GM12878 (cell line): Measurements from ENCODE around the gene ZDHHC11B. TPM values are rescaled to one million over a fixed set of nuclear protein-coding genes. Genes with fewer than 3 reads are reported as not detected.

Experiments
- ATAC-seq: fragments of 200-7000 bp; cut with Tn5 transposase; 3 replicates; pipeline ENCODE4 v1.9.1; 2020; ENCODE audit warnings: mild to moderate bottlenecking, moderate library complexity
- BruUV-seq: library from RNA; stranded (reverse); fragments of 400-500 nt; replicated peaks from 2 replicates; lab custom pipeline; 2021; lab: Mats Ljungman, UMichigan
- CTCF ChIA-PET: fragments of 300-600 bp; sonication (Branson Sonifier 250); formaldehyde crosslinking; extraction: SDS; loops from one replicate; lab custom pipeline; 2021; ENCODE audit warnings: inconsistent platforms; lab: Yijun Ruan, JAX
- POLR2A ChIA-PET: fragments of 350-600 bp; formaldehyde crosslinking; extraction: SDS; loops from one replicate; lab custom pipeline; 2021; ENCODE audit warnings: inconsistent platforms; lab: Charles Lee
- RAD21 ChIA-PET: fragments of 300-600 bp; sonication (Branson Sonifier 250); formaldehyde crosslinking; loops from one replicate; lab custom pipeline; 2023; ENCODE audit warnings: antibody characterized with exemption; ENCODE audit not compliant: unreplicated experiment; lab: Charles Lee
- SMC1A ChIA-PET: fragments of 300-600 bp; sonication (Branson Sonifier 250); formaldehyde crosslinking; loops from one replicate; lab custom pipeline; 2023; ENCODE audit not compliant: unreplicated experiment, uncharacterized antibody; lab: Charles Lee
- DNase-seq: peaks from one replicate; pipeline ENCODE4 v3.0.0-alpha.2; 2011; ENCODE audit warnings: low read depth, low spot score
- FAIRE-seq: peaks from 3 replicates; lab custom pipeline; 2011; peaks lifted over from hg19 to GRCh38; lab: Jason Lieb, UNC
- H2AFZ ChIP-seq: 2 replicates; pipeline ENCODE4 v1.6.0; 2011; ENCODE audit warnings: low read depth, low read length, control low read depth; ENCODE audit not compliant: control insufficient read depth
- H3K27ac ChIP-seq: 2 replicates; pipeline ENCODE4 v1.5.1; 2011; ENCODE audit warnings: control low read depth; ENCODE audit not compliant: control insufficient read depth, insufficient read depth
- H3K27me3 ChIP-seq, 2 experiments: replicated peaks in 1 of 2; 2 replicates each; pipeline versions ENCODE4 v1.6.0 to v1.6.1; 2011; ENCODE audit warnings: low read length in 1 of 2; ENCODE audit not compliant: control insufficient read depth in 2 of 2, insufficient read depth in 2 of 2
- H3K36me3 ChIP-seq, 2 experiments: 2 replicates each; pipeline ENCODE4 v1.5.1; 2011; ENCODE audit warnings: low read length in 1 of 2; ENCODE audit not compliant: control insufficient read depth in 2 of 2, insufficient read depth in 2 of 2
- H3K4me1 ChIP-seq: 2 replicates; pipeline ENCODE4 v1.6.1; 2011; ENCODE audit warnings: mild to moderate bottlenecking, low read length, moderate library complexity, mixed read lengths; ENCODE audit not compliant: control insufficient read depth, insufficient read depth
- H3K4me2 ChIP-seq: 2 replicates; pipeline ENCODE4 v1.6.0; 2011; ENCODE audit warnings: control low read depth; ENCODE audit not compliant: control insufficient read depth, insufficient read depth
- H3K4me3 ChIP-seq: fragments of 200-600 bp; sonication (generic); 2 replicates; pipeline ENCODE4 v1.5.1; 2016
- H3K79me2 ChIP-seq: 2 replicates; pipeline ENCODE4 v1.6.0; 2011; ENCODE audit warnings: low read length; ENCODE audit not compliant: control insufficient read depth, insufficient read depth
- H3K9ac ChIP-seq: 2 replicates; pipeline ENCODE4 v1.8.0; 2011; ENCODE audit warnings: low read length, control low read depth, mixed read lengths; ENCODE audit not compliant: control insufficient read depth, insufficient read depth
- H3K9me3 ChIP-seq: replicated peaks from 3 replicates; pipeline ENCODE4 v1.5.1; 2011; ENCODE audit warnings: mild to moderate bottlenecking, low read length; ENCODE audit not compliant: control insufficient read depth, insufficient read depth
- H4K20me1 ChIP-seq: 2 replicates; pipeline ENCODE4 v1.6.0; 2011; ENCODE audit not compliant: control insufficient read depth, insufficient read depth
- ATF7 ChIP-seq: fragments of 450-650 bp; IDR thresholded peaks from 2 replicates; pipeline ENCODE4 v1.6.1; 2016; ENCODE audit warnings: low read depth, mild to moderate bottlenecking
- EED ChIP-seq: sonication (generic); IDR thresholded peaks from 2 replicates; pipeline ENCODE4 v1.6.1; 2016; ENCODE audit warnings: antibody characterized with exemption, low read depth
- EGR1 ChIP-seq, 2 experiments: IDR thresholded peaks; 1 replicate in 1 of 2; 2 replicates in 1 of 2; pipeline ENCODE4 v1.6.1; 2011 to 2012; ENCODE audit warnings: low read depth in 2 of 2, low read length in 2 of 2, borderline replicate concordance in 1 of 2, mild to moderate bottlenecking in 1 of 2, moderate library complexity in 1 of 2
- ESRRA ChIP-seq: IDR thresholded peaks from 2 replicates; pipeline ENCODE4 v1.6.1; 2012; ENCODE audit warnings: mild to moderate bottlenecking, low read length, improper control_type of control experiment
- GATAD2B ChIP-seq: fragments of 450-650 bp; conservative IDR thresholded peaks from 2 replicates; pipeline ENCODE4 v1.6.1; 2017; ENCODE audit warnings: low read depth, mild to moderate bottlenecking, moderate library complexity
- HDAC6 ChIP-seq: fragments of 200-600 bp; sonication (generic); IDR thresholded peaks from one replicate; pipeline ENCODE4 v1.8.0; 2017; ENCODE audit warnings: antibody characterized with exemption; ENCODE audit not compliant: unreplicated experiment
- JUND ChIP-seq: IDR thresholded peaks from 2 replicates; pipeline ENCODE4 v1.6.1; 2012; ENCODE audit warnings: low read depth, mild to moderate bottlenecking, low read length, improper control_type of control experiment, moderate library complexity
- MYB ChIP-seq: fragments of 150-350 bp; IDR thresholded peaks from 2 replicates; pipeline ENCODE4 v1.6.1; 2014; ENCODE audit warnings: mild to moderate bottlenecking, low read depth, low read length, borderline replicate concordance
- SMARCA5 ChIP-seq: fragments of 450-650 bp; IDR thresholded peaks from 2 replicates; pipeline ENCODE4 v1.6.1; 2017; ENCODE audit warnings: mild to moderate bottlenecking
- SP1 ChIP-seq: IDR thresholded peaks from one replicate; pipeline ENCODE4 v1.6.1; 2011; ENCODE audit warnings: low read depth, low read length
- TARDBP ChIP-seq: IDR thresholded peaks from 2 replicates; pipeline ENCODE4 v1.6.1; 2016; ENCODE audit warnings: borderline replicate concordance
- ZNF687 ChIP-seq: fragments of 450-650 bp; IDR thresholded peaks from 2 replicates; pipeline ENCODE4 v1.6.1; 2017; ENCODE audit warnings: mild to moderate bottlenecking, moderate library complexity
- WGBS: methylation state at CpG from one replicate; pipeline ENCODE4 v1.1.6; 2016; ENCODE audit warnings: low lambda C conversion rate; ENCODE audit not compliant: insufficient replicate concordance, insufficient coverage; ENCODE audit errors: missing lambda C conversion rate; 5-methylcytosine and 5-hydroxymethylcytosine counted together
- in situ Hi-C: fragments of 300-500 bp; cut with MboI; formaldehyde crosslinking; loops from 9 replicates; pipeline ENCODE4 v1.14.3; 2018; ENCODE audit warnings: mixed read lengths
- intact Hi-C: fragments of 100-400 bp; cut with micrococcal nuclease; formaldehyde crosslinking; loops from one replicate; pipeline ENCODE4 v1.14.2; 2022; ENCODE audit not compliant: unreplicated experiment
- polyA plus RNA-seq, 11 experiments: library from polyadenylated mRNA; depleted of rRNA in 4 of 11; unstranded in 6 of 11; stranded (reverse) in 5 of 11; fragments of >200 nt; fragmentation: Nextera tagmentation in 4 of 11; fragmentation: Illumina TruSeq in 1 of 11; extraction: Ambion mirVana in 4 of 11; extraction: Trizol in 1 of 11; gene quantifications; 1 replicate in 1 of 11; 2 replicates in 10 of 11; pipeline versions ENCODE4 v1.2.1 to v1.2.3, GENCODE V29; 2011 to 2016; ENCODE audit warnings: inconsistent platforms in 2 of 11, missing spikeins in 2 of 11, low read depth in 1 of 11
- total RNA-seq, 4 experiments: library from RNA; depleted of rRNA in 3 of 4; stranded (reverse); fragments of >200 nt in 3 of 4; fragmentation: Illumina TruSeq in 1 of 4; extraction: Trizol in 1 of 4; gene quantifications; 2 replicates each; pipeline versions ENCODE4 v1.2.1 to v1.2.3, GENCODE V29; 2013 to 2021
- TF ChIP-seq, protein P1 (sequence below): IDR thresholded peaks from 2 replicates; pipeline ENCODE4 v1.6.1; 2012; ENCODE audit warnings: low read depth, low read length, improper control_type of control experiment
- TF ChIP-seq, protein P2 (sequence below), 3 experiments: IDR thresholded peaks in 2 of 3; conservative IDR thresholded peaks in 1 of 3; 2 replicates each; pipeline ENCODE4 v1.5.1; 2011; ENCODE audit warnings: low read depth in 3 of 3, low read length in 3 of 3, mild to moderate bottlenecking in 3 of 3, control low read depth in 2 of 3, moderate library complexity in 2 of 3, inconsistent platforms in 1 of 3, mixed read lengths in 1 of 3; ENCODE audit not compliant: control insufficient read depth in 2 of 3, insufficient read depth in 1 of 3; ENCODE audit errors: extremely low read depth in 1 of 3
- TF ChIP-seq, protein P3 (sequence below): fragments of 450-650 bp; IDR thresholded peaks from 2 replicates; pipeline ENCODE4 v1.6.1; 2017; ENCODE audit warnings: borderline replicate concordance

ZDHHC11B gene
- total and polyA plus RNA-seq, 10 of the 15 experiments (the other 5 are each of a cell fraction or from before 2014, with no cell fraction given) = 0.01 to 0.10 (median 0.09) TPM; not detected in 7

- ChIA-PET CTCF (no interaction called here), SMC1A (no interaction called here), RAD21 (no interaction called here), POLR2A (no interaction called here)
- no peak overlapping the region for H3K27ac ChIP-seq
- no peak overlapping the region for H2AFZ ChIP-seq
- H3K27me3 ChIP-seq = no peaks in the 10 kb centered on the region
- no peak for ATAC-seq
- H3K4me3 ChIP-seq = no peak overlapping the region
- H3K79me2 ChIP-seq = no peaks in the 10 kb centered on the region
- no peaks in the 10 kb centered on the region for H3K9me3 ChIP-seq
- H3K4me1 ChIP-seq = no peaks in the 10 kb centered on the region
- FAIRE-seq = no peak
- in situ Hi-C loops (no loop called here), intact Hi-C loops (no loop called here)
- H3K36me3 ChIP-seq = no peaks in the 10 kb centered on the region
- H4K20me1 ChIP-seq = no peaks in the 10 kb centered on the region
- BruUV-seq = no TSS peak
- no peak overlapping the region for H3K9ac ChIP-seq
- WGBS = 47% methylated on average over 18 of the region's 20 CpGs
- no peak overlapping the region for H3K4me2 ChIP-seq
- no peak for DNase-seq
- TF ChIP-seq, protein P1, sequence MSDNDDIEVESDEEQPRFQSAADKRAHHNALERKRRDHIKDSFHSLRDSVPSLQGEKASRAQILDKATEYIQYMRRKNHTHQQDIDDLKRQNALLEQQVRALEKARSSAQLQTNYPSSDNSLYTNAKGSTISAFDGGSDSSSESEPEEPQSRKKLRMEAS = no peak
- TF ChIP-seq MYB (no peak), ATF7 (no peak), SP1 (no peak), HDAC6 (no peak), SMARCA5 (no peak), ESRRA (no peak), JUND (no peak), TARDBP (no peak), EGR1 (IDR thresholded peaks at IDR 0.05; ENCODE audit: borderline replicate concordance in 1 of 2, low read depth in 2 of 2, low read length in 2 of 2) (no peak), GATAD2B (no peak), ZNF687 (no peak), EED (no peak)
- TF ChIP-seq, protein P2, sequence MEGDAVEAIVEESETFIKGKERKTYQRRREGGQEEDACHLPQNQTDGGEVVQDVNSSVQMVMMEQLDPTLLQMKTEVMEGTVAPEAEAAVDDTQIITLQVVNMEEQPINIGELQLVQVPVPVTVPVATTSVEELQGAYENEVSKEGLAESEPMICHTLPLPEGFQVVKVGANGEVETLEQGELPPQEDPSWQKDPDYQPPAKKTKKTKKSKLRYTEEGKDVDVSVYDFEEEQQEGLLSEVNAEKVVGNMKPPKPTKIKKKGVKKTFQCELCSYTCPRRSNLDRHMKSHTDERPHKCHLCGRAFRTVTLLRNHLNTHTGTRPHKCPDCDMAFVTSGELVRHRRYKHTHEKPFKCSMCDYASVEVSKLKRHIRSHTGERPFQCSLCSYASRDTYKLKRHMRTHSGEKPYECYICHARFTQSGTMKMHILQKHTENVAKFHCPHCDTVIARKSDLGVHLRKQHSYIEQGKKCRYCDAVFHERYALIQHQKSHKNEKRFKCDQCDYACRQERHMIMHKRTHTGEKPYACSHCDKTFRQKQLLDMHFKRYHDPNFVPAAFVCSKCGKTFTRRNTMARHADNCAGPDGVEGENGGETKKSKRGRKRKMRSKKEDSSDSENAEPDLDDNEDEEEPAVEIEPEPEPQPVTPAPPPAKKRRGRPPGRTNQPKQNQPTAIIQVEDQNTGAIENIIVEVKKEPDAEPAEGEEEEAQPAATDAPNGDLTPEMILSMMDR (IDR thresholded peaks at IDR 0.05 in 2 of 3, conservative IDR thresholded peaks at IDR 0.05 in 1 of 3; ENCODE audit: control insufficient read depth in 2 of 3, extremely low read depth in 1 of 3, insufficient read depth in 1 of 3, low read depth in 3 of 3, low read length in 3 of 3) = no peak
- TF ChIP-seq, protein P3, sequence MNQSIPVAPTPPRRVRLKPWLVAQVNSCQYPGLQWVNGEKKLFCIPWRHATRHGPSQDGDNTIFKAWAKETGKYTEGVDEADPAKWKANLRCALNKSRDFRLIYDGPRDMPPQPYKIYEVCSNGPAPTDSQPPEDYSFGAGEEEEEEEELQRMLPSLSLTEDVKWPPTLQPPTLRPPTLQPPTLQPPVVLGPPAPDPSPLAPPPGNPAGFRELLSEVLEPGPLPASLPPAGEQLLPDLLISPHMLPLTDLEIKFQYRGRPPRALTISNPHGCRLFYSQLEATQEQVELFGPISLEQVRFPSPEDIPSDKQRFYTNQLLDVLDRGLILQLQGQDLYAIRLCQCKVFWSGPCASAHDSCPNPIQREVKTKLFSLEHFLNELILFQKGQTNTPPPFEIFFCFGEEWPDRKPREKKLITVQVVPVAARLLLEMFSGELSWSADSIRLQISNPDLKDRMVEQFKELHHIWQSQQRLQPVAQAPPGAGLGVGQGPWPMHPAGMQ = no peak
Observed at GRCh38 chr5:675111-675870, 109.2 kb downstream of the ZDHHC11B start.
